Purkinje cell (primary cell): ENCODE data around the gene CFHR5. TPM values are rescaled to one million over a fixed set of nuclear protein-coding genes. Genes with fewer than 3 reads are reported as not detected.

ENCODE experiments used
- polyA plus RNA-seq: library from polyadenylated mRNA; unstranded; fragments of >200 nt; fragmentation: Nextera tagmentation; gene quantifications from 2 replicates; pipeline ENCODE4 v1.2.1, GENCODE V29; 2014

CFHR5 gene
- polyA plus RNA-seq = 0.34 TPM in 1 of 2 replicates, not detected in the other

GRCh38 chr1:196977278-196977677 lies at the start of gene CFHR5:
CFHR5 (plus strand) TSS chr1:196977556; CDS start chr1:196977665, 109 bp downstream.

DNA sequence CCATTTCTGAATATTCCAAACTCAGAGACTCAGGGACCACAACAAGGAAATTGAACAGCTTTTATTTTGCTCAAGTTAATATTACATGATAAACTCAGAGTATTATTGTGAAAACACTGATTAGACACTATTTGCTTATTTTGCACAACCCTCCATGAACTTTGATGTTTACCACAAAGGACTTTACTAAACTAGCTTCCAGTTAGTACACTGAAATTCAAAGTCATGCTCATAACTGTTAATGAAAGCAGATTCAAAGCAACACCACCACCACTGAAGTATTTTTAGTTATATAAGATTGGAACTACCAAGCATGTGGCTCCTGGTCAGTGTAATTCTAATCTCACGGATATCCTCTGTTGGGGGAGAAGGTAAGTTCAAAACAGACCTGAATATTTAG lies 33.8 kb upstream of the CFHR5 start, which contains the start of gene CFHR2:
CFHR2 (plus strand) TSS at position 171 of the 400 bp plus-strand sequence; CDS start at position 314, 143 bp downstream.

Other genes starting within 250 kb of the CFHR5 start
- not detected in 2 replicates for gene CFHR3, start 202.7 kb upstream of the CFHR5 start, polyA plus RNA-seq
- not detected in 2 replicates for gene CFHR1, start 157.8 kb upstream of the CFHR5 start, polyA plus RNA-seq
- gene CFHR4, start 89.5 kb upstream of the CFHR5 start, polyA plus RNA-seq = 0.69 TPM in 1 of 2 replicates, not detected in the other
- gene CFHR2, start 33.8 kb upstream of the CFHR5 start, polyA plus RNA-seq = not detected in 2 replicates
- not detected in 2 replicates for gene F13B, start 89.7 kb downstream of the CFHR5 start, polyA plus RNA-seq
- gene ASPM, start 169.1 kb downstream of the CFHR5 start, polyA plus RNA-seq = 0.28 TPM in 1 of 2 replicates, not detected in the other
- 9.5 and 10.1 TPM in 2 replicates for gene ZBTB41, start 223.7 kb downstream of the CFHR5 start, polyA plus RNA-seq